Forelimb muscle (tissue), 1 donor: ENCODE measurements around the gene S100A14. TPM values are rescaled to one million over a fixed set of nuclear protein-coding genes. Genes with fewer than 3 reads are reported as not detected.
"Not testable (repeated sequence)": the region's sequence is repeated elsewhere in the genome, so short reads cannot be mapped to it uniquely, and the experiment has no call there.

ENCODE experiments used
- DNase-seq: peaks from one replicate; pipeline ENCODE4 v3.0.0-alpha.2; 2013; ENCODE audit warnings: low read depth
- polyA plus RNA-seq: library from polyadenylated mRNA; unstranded; fragments of 120-200 nt; gene quantifications from one replicate; pipeline ENCODE4 v1.2.1, GENCODE V29; 2013; ENCODE audit not compliant: insufficient read length

The S100A14 gene
- polyA plus RNA-seq, 1 donor: 0.18 TPM

DNA sequence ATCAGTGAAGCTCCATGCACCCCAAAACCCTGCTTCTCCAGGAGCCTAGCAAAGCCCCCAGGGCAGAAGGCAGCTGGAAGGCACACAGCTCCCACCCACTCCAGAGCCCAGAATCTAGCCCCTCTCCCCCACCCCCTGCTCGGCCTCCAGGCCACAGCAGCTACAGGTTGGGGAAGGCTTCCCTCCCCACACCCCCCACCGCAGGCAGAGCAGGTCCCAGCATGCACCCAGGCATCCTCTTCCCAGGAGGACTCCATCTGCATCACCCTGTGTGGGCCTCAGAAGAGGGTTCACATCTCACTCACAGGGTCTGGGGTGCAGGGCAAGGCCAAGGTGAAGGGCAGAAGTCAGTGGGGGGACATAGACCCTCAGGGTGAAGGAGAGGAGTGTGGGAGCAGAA is 719 bp downstream of the S100A14 start:
- no peak for DNase-seq

DNA sequence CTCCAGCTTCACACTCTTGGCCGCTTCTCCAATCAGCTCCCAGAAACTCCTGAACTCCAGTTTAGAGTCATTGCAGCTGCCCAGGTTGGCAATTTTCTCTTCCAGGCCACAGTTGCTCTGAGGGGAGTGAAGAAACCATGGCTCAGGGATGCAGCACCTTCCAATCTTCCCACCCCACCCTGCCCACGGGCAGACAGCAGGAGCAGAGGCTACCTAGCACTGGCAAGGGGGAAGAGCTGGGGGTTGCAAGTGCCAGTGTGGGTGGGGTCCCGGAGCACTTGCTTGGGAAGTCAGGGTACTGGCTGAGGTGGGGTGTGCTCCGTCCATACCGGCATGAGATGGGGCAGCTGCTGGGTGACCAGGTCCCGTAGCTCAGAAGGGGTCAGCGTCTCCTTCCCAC is 1.2 kb downstream of the S100A14 start:
- no peak for DNase-seq

DNA sequence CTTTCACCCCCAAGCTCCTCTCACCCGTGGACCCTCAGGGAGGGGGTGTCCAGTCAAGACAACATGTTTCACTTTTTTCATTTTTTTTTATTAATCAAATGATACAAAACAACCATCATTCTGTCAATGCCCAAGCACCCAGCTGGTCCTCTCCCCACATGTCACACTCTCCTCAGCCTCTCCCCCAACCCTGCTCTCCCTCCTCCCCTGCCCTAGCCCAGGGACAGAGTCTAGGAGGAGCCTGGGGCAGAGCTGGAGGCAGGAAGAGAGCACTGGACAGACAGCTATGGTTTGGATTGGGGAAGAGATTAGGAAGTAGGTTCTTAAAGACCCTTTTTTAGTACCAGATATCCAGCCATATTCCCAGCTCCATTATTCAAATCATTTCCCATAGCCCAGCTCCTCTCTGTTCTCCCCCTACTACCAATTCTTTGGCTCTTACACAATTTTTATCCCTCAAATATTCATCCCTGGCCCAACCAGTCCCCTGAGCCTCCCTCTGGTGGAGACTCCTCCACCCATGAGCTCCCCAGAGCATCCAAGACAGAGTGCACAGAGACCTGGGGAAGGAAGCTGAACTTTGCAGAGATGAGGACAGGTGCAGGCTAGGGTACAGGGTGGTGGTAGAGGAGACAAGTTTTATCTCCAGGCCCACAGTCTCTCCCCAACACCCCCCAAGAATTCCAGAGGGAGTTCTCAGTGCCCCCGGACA is 1.8 kb downstream of the S100A14 start:
- no peak for DNase-seq

DNA sequence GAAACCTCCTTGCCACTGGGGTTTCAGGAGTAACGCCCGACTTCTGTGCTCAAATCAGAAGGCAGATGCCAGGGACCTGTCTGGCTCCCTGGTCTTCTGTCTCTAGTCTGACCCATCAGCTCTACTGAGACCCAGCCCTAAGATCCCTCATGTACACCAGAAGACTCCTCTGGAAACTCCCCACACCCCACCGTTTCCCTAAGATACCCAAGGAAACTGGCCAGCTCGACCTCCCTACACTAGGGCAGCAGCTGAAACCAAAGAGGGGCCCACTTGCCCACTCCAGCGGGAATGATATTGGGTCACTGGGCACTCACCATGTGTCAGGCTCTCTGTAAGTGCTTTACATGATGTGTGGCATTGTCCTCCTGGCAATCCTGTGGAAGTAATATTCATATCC is 2.7 kb downstream of the S100A14 start:
- DNase-seq: no peak

DNA sequence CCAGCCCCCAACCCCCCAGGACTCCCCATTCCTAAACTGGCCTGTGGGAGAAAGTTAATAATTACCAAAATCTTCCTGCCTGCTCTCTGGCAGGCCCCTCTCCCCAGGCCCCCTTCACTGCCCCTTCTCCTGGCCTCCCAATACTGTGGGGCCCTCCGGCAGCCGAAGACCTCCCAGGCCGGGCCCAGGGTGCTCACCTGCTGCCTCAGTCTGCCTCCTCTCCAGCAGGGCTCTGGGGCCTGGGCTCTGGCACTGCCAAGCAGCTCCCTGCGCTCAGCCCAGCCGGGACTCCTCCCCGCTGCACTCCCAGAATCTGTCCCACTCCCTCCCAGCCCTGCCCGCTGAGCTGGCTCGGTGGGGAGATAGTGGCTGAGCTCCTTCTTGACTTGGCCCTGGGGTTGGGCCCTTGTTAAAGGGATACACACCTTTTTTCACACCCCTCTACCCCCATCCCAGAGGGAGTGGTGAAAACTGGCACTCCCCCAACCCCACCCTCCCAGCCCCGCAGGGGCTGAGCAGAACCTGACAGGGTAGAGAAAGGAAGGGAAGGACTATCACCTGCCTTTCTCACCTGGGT is 3.3 kb downstream of the S100A14 start, which contains the start of gene S100A16:
Gene S100A16 (minus strand): TSS at position 383 of the 577 bp plus-strand sequence. CDS start 4,986 bp downstream, outside the sequence.
- DNase-seq: no peak

DNA sequence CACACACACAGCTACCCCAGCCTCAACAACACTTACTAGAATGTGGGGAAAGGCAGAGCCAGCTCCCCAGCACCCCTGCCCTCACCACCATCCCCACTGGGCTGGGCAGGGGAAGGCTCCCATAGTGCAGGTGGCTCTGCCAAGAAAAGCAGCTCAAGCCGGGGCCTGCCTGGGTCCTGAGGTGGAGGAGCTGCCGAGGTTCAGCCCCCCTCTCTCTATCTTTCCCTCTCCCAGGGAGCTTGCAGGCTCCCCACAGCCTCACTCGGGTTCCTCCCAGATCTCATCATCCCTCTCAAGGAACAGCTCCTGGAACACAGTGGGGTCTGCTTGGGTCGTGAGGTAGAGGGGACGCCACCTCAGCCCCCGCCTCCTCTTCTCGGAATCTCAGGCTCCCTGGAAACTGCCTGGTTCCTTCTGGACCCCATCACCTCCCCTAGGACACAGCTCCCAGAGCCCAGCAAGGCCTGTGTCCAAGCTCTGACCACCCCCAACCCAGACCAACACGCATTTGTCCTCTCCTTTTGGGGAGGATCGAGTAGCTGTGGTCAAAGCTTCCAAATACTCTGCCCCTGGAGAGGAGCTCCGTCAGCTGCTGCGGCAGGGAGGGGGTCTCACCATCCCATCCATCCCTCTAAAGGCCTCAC is 3.9 kb downstream of the S100A14 start:
- no peak for DNase-seq

DNA sequence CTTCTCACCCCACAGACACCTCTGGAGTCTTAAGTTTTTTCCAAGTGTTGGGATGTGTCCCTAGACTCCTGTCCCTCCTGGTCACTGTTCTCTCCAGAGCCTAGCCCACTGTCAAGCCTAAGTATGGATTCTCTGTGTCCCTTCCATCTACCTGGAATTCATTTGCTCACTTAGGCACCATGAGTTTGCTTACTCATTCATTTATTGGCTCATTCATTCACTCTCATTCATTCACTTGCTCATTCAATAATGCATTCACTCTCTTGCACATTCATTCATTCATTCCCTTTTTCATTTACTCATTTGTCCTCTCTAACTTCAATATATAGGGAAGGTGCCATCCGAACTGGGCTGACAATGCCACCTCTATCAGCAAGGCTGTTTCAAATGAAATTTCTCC is 4.8 kb downstream of the S100A14 start:
- no peak for DNase-seq

DNA sequence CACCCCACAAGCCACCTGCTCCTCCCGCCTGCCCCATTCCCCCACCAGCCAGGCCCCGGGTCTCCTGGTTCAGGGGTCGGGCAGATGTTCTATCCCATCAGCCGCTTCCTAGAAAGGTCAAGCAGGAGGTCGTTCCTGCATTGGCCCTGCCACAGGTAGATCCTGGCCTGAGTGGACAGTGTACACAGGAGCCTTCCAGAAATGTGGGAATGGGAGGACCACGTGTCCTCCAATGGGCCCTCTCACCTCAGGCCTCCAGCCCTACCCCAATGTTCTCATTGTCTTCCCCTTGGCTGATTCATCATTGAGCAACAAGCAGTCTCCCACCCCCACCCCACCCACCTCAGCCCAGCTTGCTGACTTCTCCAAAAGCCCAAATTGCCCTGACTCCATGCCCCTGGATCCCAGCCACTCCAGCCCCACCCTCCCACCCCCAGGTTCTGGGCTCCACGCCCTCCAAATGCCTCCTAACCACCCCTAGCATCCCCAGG is 5.3 kb downstream of the S100A14 start:
- no peak for DNase-seq

DNA sequence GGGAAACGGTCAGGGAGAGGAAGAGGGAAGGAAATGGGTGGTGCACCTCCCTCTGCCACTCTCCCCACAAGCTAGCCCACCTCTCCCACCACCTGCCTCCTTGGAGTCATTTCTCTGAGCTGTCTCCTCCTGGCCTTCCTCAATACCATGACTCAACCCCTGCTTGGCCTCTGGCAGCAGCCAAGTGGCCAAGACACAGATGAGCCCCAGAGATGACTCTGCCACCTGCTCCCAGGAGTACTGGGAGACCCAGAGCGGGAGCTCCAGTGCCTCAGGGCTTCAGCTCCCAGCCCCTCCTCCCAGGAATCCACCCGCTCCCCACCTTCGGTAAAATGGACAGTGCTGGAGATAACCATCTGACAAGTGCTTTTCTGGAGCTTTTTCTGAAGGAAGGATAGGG is 5.8 kb downstream of the S100A14 start:
- DNase-seq: no peak

DNA sequence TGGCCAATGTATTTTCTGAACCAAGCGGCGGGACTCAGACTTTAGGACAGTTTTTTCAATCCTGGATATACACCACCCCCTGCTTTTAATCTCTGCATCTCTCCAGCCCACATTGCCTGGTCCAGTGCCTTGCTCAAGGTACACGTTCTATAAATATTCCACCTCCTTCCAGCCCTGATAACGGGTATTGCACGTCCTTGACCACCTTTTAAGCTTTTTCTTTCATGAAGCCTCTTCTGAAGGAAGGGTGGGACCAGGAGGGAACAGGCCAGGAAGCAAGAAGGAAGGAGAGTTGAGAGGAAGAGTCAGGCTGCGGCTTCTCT is 6.6 kb downstream of the S100A14 start:
- no peak for DNase-seq

DNA sequence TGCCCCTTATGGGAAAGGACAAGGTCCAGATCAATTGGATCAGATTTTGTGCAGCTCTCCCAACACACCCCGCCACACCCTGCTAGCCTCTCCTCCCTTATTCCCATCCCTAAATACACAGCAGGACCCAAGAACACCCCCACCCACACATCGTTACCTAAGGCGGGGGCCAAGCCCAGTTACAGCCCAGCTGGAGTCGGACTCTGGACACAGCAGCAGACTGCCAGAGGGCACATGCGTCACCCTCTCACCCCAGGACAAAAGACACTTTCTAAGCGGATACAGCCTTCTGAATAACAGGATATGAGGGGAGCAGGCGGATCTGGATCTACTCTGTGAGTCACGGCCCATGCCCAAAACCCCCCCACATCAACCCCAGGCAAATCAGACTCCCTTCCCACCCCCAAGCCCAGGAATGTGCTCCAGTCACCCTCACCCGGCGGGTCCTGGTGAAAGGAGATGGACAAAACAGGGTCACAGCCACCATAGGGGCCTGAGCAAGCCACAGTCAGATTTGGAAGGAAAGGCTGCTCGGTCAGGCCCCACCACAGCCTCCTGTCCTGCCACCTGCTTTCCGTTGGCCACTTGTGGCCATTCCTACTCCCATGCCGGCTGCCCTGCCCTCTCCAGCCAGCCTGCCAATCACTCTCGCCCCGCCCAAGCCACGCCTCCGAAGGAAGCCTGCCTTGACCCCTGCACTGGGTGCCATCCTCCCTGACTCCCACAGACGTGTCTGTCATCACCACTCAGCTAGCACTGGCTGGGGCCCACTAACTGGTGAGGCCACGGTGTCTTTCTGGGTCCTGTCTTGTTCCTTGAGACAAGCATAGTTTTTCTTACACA is 7.2 kb downstream of the S100A14 start:
- DNase-seq: no peak

DNA sequence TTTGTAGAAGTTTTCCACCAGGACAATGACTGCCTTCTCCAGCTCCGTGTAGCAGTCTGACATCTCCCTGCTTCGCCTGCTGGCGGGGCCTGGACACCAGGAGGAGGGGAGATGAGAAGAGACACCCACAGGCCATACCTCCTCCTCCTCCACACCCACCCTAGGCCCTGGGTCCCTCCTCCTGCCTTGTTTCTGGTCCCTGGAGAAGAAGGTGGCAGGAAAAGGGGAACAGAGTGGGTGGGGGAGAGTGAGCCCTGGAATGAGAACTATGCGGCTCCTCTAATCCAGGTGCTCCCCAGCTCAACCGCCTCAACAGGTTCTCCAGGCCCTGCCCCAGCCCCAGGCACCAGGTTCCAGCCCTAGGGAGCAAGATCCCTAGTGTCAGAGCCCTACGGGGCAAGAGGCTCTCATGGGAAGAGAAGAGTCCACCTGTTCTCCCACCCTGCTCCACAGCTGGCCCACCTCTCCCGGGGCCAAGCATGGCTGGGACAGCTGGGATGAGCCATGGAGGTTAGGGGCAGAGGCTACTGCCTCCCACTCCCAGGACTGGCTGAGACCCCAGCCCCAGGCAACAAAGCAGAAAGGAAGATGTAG is 7.9 kb downstream of the S100A14 start:
- DNase-seq: no peak

DNA sequence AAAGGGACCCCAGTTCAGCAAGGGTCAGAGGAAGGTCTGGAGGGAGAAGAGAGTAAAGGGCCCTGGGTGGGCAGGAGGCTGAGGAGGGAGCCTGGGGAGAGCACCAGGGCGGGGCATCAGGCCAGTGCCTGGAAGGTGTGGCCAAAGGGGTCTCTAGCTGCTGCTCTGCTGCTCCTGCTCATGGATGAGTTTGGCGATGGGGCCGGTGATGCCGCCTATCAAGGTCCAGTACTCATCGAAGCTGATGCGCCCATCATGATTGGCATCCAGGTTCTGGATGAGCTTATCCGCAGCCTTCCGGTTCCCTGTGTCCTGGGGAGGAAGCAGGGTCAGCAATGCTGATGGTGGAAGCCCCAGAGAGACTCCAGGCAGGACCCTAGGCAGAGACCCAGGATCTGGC is 8.7 kb downstream of the S100A14 start:
- DNase-seq: no peak

DNA sequence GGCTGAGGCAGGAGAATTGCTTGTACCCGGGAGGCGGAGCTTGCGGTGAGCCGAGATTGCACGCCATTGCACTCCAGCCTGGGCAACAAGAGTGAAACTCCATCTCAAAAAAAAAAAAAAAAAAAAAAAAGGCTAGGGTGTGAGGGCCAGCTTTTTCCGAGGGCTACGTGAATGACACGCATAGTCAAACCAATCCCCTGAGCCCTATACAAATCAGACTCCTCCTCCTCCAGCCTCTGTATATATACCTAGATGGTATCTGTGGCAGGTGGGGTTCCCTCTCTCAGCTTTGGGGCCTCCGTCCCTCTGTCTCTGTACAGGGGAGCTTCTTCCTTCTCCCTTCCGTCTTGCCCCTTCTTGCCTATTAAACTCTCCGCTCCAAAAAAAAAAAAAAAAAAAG is 9.9 kb downstream of the S100A14 start:
- DNase-seq: no peak

DNA sequence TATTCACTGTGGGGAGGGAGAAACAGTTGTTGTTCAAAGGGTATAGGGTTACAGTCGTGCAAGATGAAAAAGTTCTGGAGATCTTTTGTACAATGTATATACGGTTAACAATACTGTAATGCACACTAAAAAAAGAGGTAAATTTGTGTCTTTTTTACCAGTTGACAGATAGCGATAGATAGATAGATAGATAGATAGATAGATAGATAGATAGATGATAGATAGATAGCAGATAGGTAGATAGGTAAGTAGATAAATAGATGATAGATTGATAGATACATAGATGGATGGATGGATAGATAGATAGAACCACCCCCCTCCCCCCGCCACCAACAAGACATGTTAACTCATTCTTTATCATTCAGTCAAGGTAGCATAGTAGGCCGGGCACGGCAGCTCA is 13.4 kb downstream of the S100A14 start:
- DNase-seq: no peak

DNA sequence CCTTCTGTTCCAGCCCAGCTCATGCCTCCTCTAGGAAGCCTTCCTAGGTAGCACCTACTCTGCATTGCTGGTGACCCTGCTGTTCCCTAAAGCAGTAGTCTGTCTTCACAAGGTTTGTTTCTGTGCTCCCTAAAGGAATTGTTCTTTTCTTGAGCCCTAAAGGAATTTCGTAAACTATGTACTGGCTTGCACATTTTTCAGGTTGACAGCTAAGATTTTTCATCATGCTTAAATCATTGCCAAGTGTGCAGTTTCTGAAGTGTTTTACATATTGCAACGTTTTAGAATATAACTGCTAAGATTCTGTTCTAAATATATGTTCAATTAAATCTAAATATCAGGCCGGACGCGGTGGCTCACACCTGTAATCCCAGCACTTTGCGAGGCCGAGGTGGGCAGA is 16.3 kb downstream of the S100A14 start:
- no peak for DNase-seq

DNA sequence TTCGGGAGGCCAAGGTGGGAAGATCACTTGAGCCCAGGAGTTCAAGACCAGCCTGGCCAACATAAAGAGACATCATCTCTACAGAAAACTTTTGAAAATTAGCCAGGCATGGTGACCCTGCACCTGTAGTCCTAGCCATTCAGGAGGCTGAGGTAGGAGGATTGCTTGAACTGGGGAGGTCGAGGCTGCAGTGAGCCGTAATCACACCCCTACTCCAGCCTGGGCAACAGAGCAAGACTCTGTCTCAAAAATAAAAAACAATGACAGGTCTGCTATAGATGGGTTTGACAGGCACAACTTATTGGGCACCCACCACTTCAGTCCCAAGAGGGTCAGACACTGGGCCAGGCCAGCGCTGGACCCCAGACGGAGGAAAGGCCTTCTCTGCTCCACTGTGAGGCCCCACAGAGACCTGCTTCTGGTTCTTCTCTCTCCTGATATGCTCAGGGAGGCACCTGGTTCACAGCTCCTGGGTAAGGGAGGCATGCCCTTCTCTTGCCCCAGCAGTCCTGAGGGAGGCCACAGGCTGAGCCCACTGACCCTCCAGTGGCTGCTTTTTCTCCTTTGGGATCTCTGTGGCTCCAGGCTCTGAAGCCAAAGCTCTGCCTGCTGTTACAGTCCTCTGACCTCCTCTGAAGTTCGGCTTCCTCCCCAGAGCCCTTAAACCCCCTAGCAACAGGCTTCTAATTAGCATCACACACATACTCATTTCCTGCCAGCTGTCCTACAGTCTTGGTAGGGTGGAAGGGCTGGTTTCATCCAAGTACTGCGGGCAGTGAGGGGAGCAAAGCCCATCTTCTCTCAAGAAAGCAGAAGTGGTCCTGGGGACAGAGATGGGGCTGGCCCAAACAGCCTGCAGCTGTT is 17.6 kb downstream of the S100A14 start:
- no peak for DNase-seq

DNA sequence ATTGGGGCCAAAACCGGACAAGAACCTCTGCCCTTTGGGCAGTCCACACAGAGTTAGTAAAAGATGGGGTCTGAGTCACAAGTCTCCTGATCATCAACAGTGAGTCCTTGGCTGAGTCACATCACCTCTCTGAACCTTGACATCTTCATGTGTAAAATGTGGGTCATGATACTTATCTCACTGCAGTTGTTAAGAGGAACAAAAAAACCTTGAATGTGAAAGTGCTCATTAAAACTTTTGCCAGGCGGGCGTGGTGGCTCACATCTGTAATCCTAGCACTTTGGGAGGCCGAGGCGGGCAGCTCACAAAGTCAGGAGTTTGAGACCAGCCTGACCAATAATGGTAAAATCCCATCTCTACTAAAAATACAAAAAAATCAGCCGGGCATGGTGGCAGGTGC is 18.9 kb downstream of the S100A14 start:
- DNase-seq: no peak

DNA sequence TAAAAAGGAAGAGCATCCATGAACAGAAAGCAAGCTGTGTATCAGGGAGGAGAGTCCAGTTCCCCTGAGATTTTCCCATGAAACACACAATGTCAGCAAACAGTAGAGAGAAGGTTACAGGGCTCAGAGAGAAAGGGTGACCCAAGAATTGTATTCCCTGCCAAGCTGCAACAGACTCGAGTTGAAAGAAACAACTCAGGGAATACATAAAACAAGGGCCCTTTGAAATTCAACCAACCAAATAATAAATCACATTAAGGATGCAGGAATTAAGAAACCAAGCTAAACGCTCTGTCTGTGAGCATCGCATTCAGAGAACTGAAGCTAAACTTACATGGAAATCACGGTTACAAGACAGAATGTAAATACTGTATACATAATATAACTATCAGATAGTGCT is 23.4 kb downstream of the S100A14 start:
- DNase-seq: no peak

DNA sequence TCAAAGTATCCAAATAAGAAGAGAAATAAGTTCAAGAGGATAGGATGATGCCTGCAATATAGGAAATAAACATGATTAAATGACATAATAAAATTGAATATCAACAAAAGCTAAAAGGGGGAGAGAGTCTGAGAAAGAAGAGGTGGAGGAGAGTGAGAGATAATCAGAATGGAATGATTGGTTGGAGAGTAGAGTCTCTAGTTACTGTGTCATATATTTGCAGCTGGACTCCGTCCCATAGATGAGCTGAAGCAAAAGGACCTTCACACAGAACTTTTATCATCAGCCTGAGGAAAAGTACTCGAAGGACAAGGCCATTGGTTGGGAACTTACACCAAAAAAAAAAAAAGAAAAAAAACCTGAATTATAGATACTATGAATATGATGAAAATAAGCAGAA is 27.6 kb downstream of the S100A14 start:
- DNase-seq: no peak

DNA sequence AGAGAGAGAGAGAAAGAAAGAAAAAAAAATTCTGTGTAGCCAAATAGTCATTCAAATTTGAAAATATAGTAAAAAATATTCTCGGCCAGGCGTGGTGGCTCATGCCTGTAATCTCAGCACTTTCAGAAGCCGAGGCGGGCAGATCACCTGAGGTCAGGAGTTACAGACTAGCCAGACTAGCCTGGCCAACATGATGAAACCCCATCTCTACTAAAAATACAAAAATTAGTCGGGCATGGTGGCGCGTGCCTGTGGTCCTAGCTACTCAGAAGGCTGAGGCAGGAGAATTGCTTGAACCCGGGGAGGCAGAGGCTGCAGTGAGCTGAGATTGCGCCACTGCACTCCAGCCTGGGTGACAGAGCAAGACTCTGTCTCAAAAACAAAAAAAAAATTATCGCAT is 28.1 kb downstream of the S100A14 start:
- not testable (repeated sequence) for DNase-seq
